NCI-H524 (cell line): Measurements from ENCODE around the gene PRDM1.

ENCODE experiments used
- DNase-seq, 2 experiments: peaks; one replicate each; lab custom pipeline; 2025; lab: John Stamatoyannopoulos, UW

The PRDM1 gene

GRCh38 chr6:106085984-106086813 lies at the start of gene PRDM1:
Gene PRDM1 (plus strand): TSS chr6:106086336. CDS start chr6:106086554, 218 bp downstream.
- peak; percentile 89 to 96 for DNase-seq

- no peak for DNase-seq
Observed at GRCh38 chr6:106037060-106037459, 49.1 kb upstream of the PRDM1 start.

GRCh38 chr6:106039897-106040592 lies 46.1 kb upstream of the PRDM1 start:
- DNase-seq, result no peak

- DNase-seq, result no peak
Observed at GRCh38 chr6:106044151-106044550, 42.0 kb upstream of the PRDM1 start.

- DNase-seq, result no peak
Observed at GRCh38 chr6:106045077-106045476, 41.1 kb upstream of the PRDM1 start.

GRCh38 chr6:106046116-106046853 lies 39.9 kb upstream of the PRDM1 start:
- DNase-seq, result no peak

- no peak for DNase-seq
Observed at GRCh38 chr6:106046854-106047200, 39.3 kb upstream of the PRDM1 start.

GRCh38 chr6:106048336-106048735 lies 37.8 kb upstream of the PRDM1 start:
- no peak for DNase-seq

GRCh38 chr6:106050538-106050937 lies 35.6 kb upstream of the PRDM1 start:
- DNase-seq, result no peak

- DNase-seq, result peak in 1 of 2 experiments; percentile 2
Observed at GRCh38 chr6:106051226-106051625, 34.9 kb upstream of the PRDM1 start.

GRCh38 chr6:106053484-106054205 lies 32.5 kb upstream of the PRDM1 start:
- no peak for DNase-seq

- DNase-seq, result no peak
Observed at GRCh38 chr6:106055489-106055888, 30.6 kb upstream of the PRDM1 start.

- no peak for DNase-seq
Observed at GRCh38 chr6:106056060-106056745, 29.9 kb upstream of the PRDM1 start.

GRCh38 chr6:106056746-106057390 lies 29.3 kb upstream of the PRDM1 start:
- DNase-seq, result no peak

- no peak for DNase-seq
Observed at GRCh38 chr6:106059331-106059730, 26.8 kb upstream of the PRDM1 start.

GRCh38 chr6:106060167-106060566 lies 26.0 kb upstream of the PRDM1 start:
- DNase-seq, result no peak

- DNase-seq, result no peak
Observed at GRCh38 chr6:106063448-106063850, 22.7 kb upstream of the PRDM1 start.

- DNase-seq, result no peak
Observed at GRCh38 chr6:106064142-106064541, 22.0 kb upstream of the PRDM1 start.

- DNase-seq, result no peak
Observed at GRCh38 chr6:106064756-106065155, 21.4 kb upstream of the PRDM1 start.

- no peak for DNase-seq
Observed at GRCh38 chr6:106066989-106067388, 19.1 kb upstream of the PRDM1 start.

- DNase-seq, result peak; percentile 95 to 96
Observed at GRCh38 chr6:106069478-106069877, 16.7 kb upstream of the PRDM1 start.
